ENCODE data around the gene MPPED1. TPM values are rescaled to one million over a fixed set of nuclear protein-coding genes. Genes with fewer than 3 reads are reported as not detected.

MPPED1 gene
- total RNA-seq, 1 donor from 2014 or later, result 1.7 TPM

- Mint-ChIP-seq H3K4me3 (no peak overlapping the region), H3K27ac (ENCODE audit: unreplicated experiment) (no peak overlapping the region), H3K4me1 (peaks cover 5% of the 10 kb centered on the region), H3K9me3 (peaks cover 11% of the 10 kb centered on the region), H3K36me3 (ENCODE audit: low read depth) (peaks cover 11% of the 10 kb centered on the region), H3K27me3 (ENCODE audit: low read depth) (peaks cover 3% of the 10 kb centered on the region)
- TF ChIP-seq, protein P1, sequence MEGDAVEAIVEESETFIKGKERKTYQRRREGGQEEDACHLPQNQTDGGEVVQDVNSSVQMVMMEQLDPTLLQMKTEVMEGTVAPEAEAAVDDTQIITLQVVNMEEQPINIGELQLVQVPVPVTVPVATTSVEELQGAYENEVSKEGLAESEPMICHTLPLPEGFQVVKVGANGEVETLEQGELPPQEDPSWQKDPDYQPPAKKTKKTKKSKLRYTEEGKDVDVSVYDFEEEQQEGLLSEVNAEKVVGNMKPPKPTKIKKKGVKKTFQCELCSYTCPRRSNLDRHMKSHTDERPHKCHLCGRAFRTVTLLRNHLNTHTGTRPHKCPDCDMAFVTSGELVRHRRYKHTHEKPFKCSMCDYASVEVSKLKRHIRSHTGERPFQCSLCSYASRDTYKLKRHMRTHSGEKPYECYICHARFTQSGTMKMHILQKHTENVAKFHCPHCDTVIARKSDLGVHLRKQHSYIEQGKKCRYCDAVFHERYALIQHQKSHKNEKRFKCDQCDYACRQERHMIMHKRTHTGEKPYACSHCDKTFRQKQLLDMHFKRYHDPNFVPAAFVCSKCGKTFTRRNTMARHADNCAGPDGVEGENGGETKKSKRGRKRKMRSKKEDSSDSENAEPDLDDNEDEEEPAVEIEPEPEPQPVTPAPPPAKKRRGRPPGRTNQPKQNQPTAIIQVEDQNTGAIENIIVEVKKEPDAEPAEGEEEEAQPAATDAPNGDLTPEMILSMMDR (conservative IDR thresholded peaks at IDR 0.05), result no peak
- DNase-seq (ENCODE audit: low read depth, low spot score), result no peak
These were observed 138.3 kb downstream of the MPPED1 start for GRCh38 chr22:43550024-43550620.

- Mint-ChIP-seq H3K36me3 (ENCODE audit: low read depth) (peaks cover 11% of the 10 kb centered on the region), H3K27ac (ENCODE audit: unreplicated experiment) (no peak overlapping the region), H3K4me1 (peaks cover 5% of the 10 kb centered on the region), H3K27me3 (ENCODE audit: low read depth) (peaks cover 3% of the 10 kb centered on the region), H3K9me3 (peaks cover 11% of the 10 kb centered on the region), H3K4me3 (no peak overlapping the region)
- TF ChIP-seq, protein P1 (conservative IDR thresholded peaks at IDR 0.05), result no peak
- no peak for DNase-seq (ENCODE audit: low read depth, low spot score)
These were observed 138.9 kb downstream of the MPPED1 start for GRCh38 chr22:43550672-43551071.

DNA sequence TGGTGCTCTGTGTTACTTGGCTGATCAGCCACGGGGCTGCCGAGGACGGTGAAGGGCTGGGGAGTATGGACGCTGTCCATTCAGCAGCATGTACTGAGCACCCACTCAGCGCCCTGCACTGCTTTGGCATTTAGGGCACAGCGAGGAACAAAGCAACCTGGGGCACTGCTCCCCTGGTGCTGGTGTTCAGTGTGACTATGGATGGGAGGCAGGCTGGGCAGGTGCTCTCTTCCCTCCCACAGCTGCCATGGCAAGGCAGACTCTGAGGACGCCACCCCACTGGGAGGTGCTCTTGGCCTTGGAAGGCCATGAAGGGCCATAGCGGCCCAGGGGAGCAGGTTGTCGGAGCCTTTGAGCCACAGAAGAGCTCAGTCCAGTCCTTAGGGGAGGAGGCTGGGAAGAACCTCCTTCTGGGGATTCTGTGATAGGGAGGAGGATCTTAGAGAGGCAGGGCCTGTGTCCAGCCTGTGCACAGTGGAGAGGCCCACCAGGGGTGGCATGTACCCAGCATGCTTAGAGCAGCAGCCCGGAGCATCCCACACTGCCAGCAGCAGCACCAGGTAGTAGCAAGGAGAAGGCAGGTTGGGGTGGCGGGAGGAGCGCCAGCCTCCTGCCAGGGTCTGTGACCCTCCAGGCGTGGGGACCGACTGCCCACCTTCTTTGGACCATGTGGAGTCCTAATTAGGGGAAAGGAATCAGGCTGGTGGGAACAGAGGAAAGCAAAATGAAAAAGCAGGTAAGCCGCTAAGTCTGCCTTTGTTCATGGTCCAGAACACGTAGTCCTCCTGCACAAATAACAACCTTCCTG, 141.8 kb downstream of the MPPED1 start:
- Mint-ChIP-seq H3K27me3 (ENCODE audit: low read depth) (peaks cover 3% of the 10 kb centered on the region), H3K27ac (ENCODE audit: unreplicated experiment) (no peak overlapping the region), H3K9me3 (peaks cover 11% of the 10 kb centered on the region), H3K4me1 (peaks cover 5% of the 10 kb centered on the region), H3K36me3 (ENCODE audit: low read depth) (peaks cover 11% of the 10 kb centered on the region), H3K4me3 (no peak overlapping the region)
- TF ChIP-seq, protein P1 (conservative IDR thresholded peaks at IDR 0.05), result no peak
- no peak for DNase-seq (ENCODE audit: low read depth, low spot score)

DNA sequence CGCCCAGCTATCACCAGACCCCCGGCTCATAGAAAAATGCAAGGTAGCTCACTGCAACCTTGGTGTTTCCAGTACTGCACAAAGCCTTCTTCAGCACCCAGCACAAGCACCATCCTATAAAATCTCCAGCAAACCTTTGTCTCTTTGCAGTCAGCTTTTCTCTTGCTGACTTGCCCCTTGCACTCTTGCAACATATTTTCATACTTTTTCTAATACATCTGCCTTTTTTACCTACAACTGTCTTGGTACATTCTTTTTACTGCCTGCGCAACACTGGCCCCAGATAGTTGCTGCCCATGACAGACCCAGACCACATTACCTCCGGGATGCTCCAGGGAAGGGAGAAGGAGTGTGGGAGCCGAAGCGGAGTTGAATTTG, 142.4 kb downstream of the MPPED1 start:
- Mint-ChIP-seq H3K27ac (ENCODE audit: unreplicated experiment) (no peak overlapping the region), H3K27me3 (ENCODE audit: low read depth) (peaks cover 3% of the 10 kb centered on the region), H3K36me3 (ENCODE audit: low read depth) (peaks cover 11% of the 10 kb centered on the region), H3K9me3 (peaks cover 11% of the 10 kb centered on the region), H3K4me3 (no peak overlapping the region), H3K4me1 (peaks cover 5% of the 10 kb centered on the region)
- DNase-seq (ENCODE audit: low read depth, low spot score), result no peak
- TF ChIP-seq, protein P1 (conservative IDR thresholded peaks at IDR 0.05), result no peak

GRCh38 chr22:43554694-43555365, 143.0 kb downstream of the MPPED1 start:
- Mint-ChIP-seq H3K27me3 (ENCODE audit: low read depth) (peaks cover 2% of the 10 kb centered on the region), H3K36me3 (ENCODE audit: low read depth) (peaks cover 11% of the 10 kb centered on the region), H3K9me3 (peaks cover 11% of the 10 kb centered on the region), H3K27ac (ENCODE audit: unreplicated experiment) (no peak overlapping the region), H3K4me1 (peaks cover 3% of the 10 kb centered on the region), H3K4me3 (no peak overlapping the region)
- no peak for DNase-seq (ENCODE audit: low read depth, low spot score)
- TF ChIP-seq, protein P1 (conservative IDR thresholded peaks at IDR 0.05), result no peak
